ENCODE results near the gene DIAPH2.

DIAPH2 gene

DNA sequence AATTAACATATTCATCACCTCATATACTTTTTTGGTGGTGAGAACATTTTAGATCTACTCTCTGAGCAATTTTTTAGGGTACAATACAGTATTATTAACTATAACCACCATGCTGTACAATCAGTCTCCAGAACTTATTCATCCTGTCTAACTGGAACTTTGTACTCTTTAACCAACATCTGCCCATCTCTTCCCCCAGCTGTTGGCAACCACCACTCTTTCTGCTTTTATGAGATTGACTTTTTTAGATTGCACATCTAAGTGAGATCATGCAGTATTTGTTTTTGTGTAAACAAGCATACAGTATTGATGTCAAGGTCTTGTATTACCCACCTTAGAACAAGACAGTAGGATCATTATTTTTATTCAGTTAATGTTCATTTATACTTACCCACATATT is 715.9 kb downstream of the DIAPH2 start:
- Histone ChIP-seq H3K4me3 (ENCODE audit: low read depth, low read length) (no peak overlapping the region), H3K4me1 (ENCODE audit: control insufficient read depth, insufficient read depth, low read length) (no peaks in the 10 kb centered on the region), H3K36me3 (ENCODE audit: control insufficient read depth in 2 of 2, insufficient read depth in 1 of 2, low read length in 2 of 2) (no peaks in the 10 kb centered on the region), H3K27ac (ENCODE audit: extremely low read depth, low read depth, low read length) (no peak overlapping the region), H3K9me3 (ENCODE audit: control insufficient read depth, insufficient read depth, low read depth, low read length) (no peaks in the 10 kb centered on the region; the same call in 1 of the 2 replicates)
- TF ChIP-seq ZNF146 (tag by site-specific recombination; IDR thresholded peaks at IDR 0.05): no peak
- TF ChIP-seq, protein P1, sequence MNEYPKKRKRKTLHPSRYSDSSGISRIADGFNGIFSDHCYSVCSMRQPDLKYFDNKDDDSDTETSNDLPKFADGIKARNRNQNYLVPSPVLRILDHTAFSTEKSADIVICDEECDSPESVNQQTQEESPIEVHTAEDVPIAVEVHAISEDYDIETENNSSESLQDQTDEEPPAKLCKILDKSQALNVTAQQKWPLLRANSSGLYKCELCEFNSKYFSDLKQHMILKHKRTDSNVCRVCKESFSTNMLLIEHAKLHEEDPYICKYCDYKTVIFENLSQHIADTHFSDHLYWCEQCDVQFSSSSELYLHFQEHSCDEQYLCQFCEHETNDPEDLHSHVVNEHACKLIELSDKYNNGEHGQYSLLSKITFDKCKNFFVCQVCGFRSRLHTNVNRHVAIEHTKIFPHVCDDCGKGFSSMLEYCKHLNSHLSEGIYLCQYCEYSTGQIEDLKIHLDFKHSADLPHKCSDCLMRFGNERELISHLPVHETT (tag by site-specific recombination; IDR thresholded peaks at IDR 0.05): no peak
- no peak for TF ChIP-seq ZNF658 (tag by site-specific recombination; IDR thresholded peaks at IDR 0.05)
- no peak for TF ChIP-seq ZNF140 (tag by site-specific recombination; IDR thresholded peaks at IDR 0.05)
- ChIA-PET POLR2A (no interaction called here), CTCF (no interaction called here)

GRCh38 chrX:97401154-97401553 is 716.5 kb downstream of the DIAPH2 start:
- Histone ChIP-seq H3K27ac (ENCODE audit: extremely low read depth, low read depth, low read length) (no peak overlapping the region), H3K36me3 (ENCODE audit: control insufficient read depth in 2 of 2, insufficient read depth in 1 of 2, low read length in 2 of 2) (no peaks in the 10 kb centered on the region), H3K9me3 (ENCODE audit: control insufficient read depth, insufficient read depth, low read depth, low read length) (no peaks in the 10 kb centered on the region; the same call in 1 of the 2 replicates), H3K4me1 (ENCODE audit: control insufficient read depth, insufficient read depth, low read length) (no peaks in the 10 kb centered on the region), H3K4me3 (ENCODE audit: low read depth, low read length) (no peak overlapping the region)
- TF ChIP-seq ZNF16 (tag by site-specific recombination; IDR thresholded peaks at IDR 0.05; ENCODE audit: low read depth): no peak
- no peak for TF ChIP-seq PBX3 (CRISPR knock-in tag; IDR thresholded peaks at IDR 0.05)
- no peak for TF ChIP-seq ZNF776 (tag by site-specific recombination; IDR thresholded peaks at IDR 0.05; ENCODE audit: borderline replicate concordance)
- TF ChIP-seq ZNF280D (tag by site-specific recombination; IDR thresholded peaks at IDR 0.05): no peak
- TF ChIP-seq ZNF366 (tag by site-specific recombination; conservative IDR thresholded peaks at IDR 0.05): no peak
- TF ChIP-seq, protein P2, sequence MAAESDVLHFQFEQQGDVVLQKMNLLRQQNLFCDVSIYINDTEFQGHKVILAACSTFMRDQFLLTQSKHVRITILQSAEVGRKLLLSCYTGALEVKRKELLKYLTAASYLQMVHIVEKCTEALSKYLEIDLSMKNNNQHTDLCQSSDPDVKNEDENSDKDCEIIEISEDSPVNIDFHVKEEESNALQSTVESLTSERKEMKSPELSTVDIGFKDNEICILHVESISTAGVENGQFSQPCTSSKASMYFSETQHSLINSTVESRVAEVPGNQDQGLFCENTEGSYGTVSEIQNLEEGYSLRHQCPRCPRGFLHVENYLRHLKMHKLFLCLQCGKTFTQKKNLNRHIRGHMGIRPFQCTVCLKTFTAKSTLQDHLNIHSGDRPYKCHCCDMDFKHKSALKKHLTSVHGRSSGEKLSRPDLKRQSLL (tag by site-specific recombination; IDR thresholded peaks at IDR 0.05): no peak
- TF ChIP-seq ZFP69B (tag by site-specific recombination; IDR thresholded peaks at IDR 0.05): no peak
- no peak for TF ChIP-seq ZNF341 (tag by site-specific recombination; IDR thresholded peaks at IDR 0.05; ENCODE audit: low read depth)
- ChIA-PET POLR2A (no interaction called here), CTCF (no interaction called here)

DNA sequence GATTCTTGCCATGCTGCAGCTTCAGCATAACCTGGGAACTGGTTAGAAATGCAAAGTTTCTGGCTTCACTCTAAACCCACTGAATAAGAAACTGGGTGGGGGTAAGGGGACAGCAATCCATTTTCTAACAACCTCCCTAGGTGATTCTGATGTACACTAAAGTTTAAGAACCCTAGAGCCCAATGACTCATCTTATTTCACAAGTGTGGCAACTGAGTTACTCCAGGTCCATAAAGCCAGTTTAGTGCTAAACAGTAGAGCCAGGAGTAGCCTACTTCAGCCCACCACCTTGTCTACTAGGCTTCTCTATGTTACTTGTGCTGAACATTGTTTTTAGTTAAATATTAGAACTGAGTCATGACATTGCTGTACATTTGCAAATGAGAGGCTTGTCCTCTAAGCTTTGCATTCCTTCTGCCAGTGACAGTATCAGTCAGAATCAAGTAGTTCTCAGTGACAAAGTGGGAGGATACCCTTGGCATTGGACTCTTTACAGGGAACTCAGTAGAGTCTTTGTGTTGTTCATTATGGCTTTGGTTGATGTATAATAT is 717.0 kb downstream of the DIAPH2 start:
- Histone ChIP-seq H3K4me3 (ENCODE audit: low read depth, low read length) (no peak overlapping the region), H3K27ac (ENCODE audit: extremely low read depth, low read depth, low read length) (no peak overlapping the region), H3K4me1 (ENCODE audit: control insufficient read depth, insufficient read depth, low read length) (no peaks in the 10 kb centered on the region), H3K9me3 (ENCODE audit: control insufficient read depth, insufficient read depth, low read depth, low read length) (no peaks in the 10 kb centered on the region; the same call in 1 of the 2 replicates), H3K36me3 (ENCODE audit: control insufficient read depth in 2 of 2, insufficient read depth in 1 of 2, low read length in 2 of 2) (no peaks in the 10 kb centered on the region)
- CTCF ChIA-PET: no interaction called here
- POLR2A ChIA-PET: no interaction called here
- no peak for TF ChIP-seq ZNF501 (tag by site-specific recombination; IDR thresholded peaks at IDR 0.05)
- no peak for TF ChIP-seq OVOL3 (tag by site-specific recombination; IDR thresholded peaks at IDR 0.05)
- no peak for TF ChIP-seq ZNF623 (tag by site-specific recombination; IDR thresholded peaks at IDR 0.05)
- TF ChIP-seq, protein P3, sequence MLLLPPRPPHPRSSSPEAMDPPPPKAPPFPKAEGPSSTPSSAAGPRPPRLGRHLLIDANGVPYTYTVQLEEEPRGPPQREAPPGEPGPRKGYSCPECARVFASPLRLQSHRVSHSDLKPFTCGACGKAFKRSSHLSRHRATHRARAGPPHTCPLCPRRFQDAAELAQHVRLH (tag by site-specific recombination; IDR thresholded peaks at IDR 0.05): no peak
- no peak for TF ChIP-seq TRIM28 (IDR thresholded peaks at IDR 0.05; ENCODE audit: borderline replicate concordance, low read length)

All from HEK293 (cell line).